CD4-positive, alpha-beta T cell treated with Interleukin-15 for 4 hours (primary cell): Measurements from ENCODE around the gene ERCC4.

Experiments used
- DNase-seq: peaks from one replicate; pipeline ENCODE4 v3.0.0-alpha.2; 2020; ENCODE audit warnings: low spot score

The ERCC4 gene

GRCh38 chr16:13948086-13948485 lies 28.1 kb downstream of the ERCC4 start:
- no peak for DNase-seq

- no peak for DNase-seq
These were observed 31.0 kb downstream of the ERCC4 start for GRCh38 chr16:13950821-13951547.

- no peak for DNase-seq
These were observed 31.7 kb downstream of the ERCC4 start for GRCh38 chr16:13951611-13952010.

- DNase-seq: no peak
These were observed 33.5 kb downstream of the ERCC4 start for GRCh38 chr16:13953501-13953900.

- DNase-seq: no peak
These were observed 36.8 kb downstream of the ERCC4 start for GRCh38 chr16:13956635-13957196.

- DNase-seq: peak; percentile 20
These were observed 37.5 kb downstream of the ERCC4 start for GRCh38 chr16:13957197-13958078.

GRCh38 chr16:13958474-13958873 lies 38.5 kb downstream of the ERCC4 start:
- DNase-seq: no peak

GRCh38 chr16:13959626-13960025 lies 39.7 kb downstream of the ERCC4 start:
- no peak for DNase-seq

GRCh38 chr16:13961099-13961811 lies 41.3 kb downstream of the ERCC4 start:
- DNase-seq: no peak

- DNase-seq: no peak
These were observed 42.3 kb downstream of the ERCC4 start for GRCh38 chr16:13962232-13962631.

GRCh38 chr16:13968835-13969234 lies 48.9 kb downstream of the ERCC4 start:
- no peak for DNase-seq

- no peak for DNase-seq
These were observed 49.8 kb downstream of the ERCC4 start for GRCh38 chr16:13969711-13970110.

- DNase-seq: no peak
These were observed 50.9 kb downstream of the ERCC4 start for GRCh38 chr16:13970708-13971422.

GRCh38 chr16:13973321-13974023 lies 53.5 kb downstream of the ERCC4 start:
- no peak for DNase-seq

GRCh38 chr16:13977177-13977576 lies 57.2 kb downstream of the ERCC4 start:
- no peak for DNase-seq

GRCh38 chr16:13982451-13982850 lies 62.5 kb downstream of the ERCC4 start:
- no peak for DNase-seq

- no peak for DNase-seq
These were observed 63.7 kb downstream of the ERCC4 start for GRCh38 chr16:13983625-13984024.

GRCh38 chr16:13984794-13985193 lies 64.8 kb downstream of the ERCC4 start:
- no peak for DNase-seq

- DNase-seq: no peak
These were observed 68.1 kb downstream of the ERCC4 start for GRCh38 chr16:13988038-13988437.

- DNase-seq: no peak
These were observed 72.4 kb downstream of the ERCC4 start for GRCh38 chr16:13992322-13992721.

- DNase-seq: no peak
These were observed 73.0 kb downstream of the ERCC4 start for GRCh38 chr16:13992976-13993375.
